GM19324 (cell line): Measurements from ENCODE around the gene YY1AP1.
A peak's percentile ranks its signal among the peaks of the same experiment; 100 is the strongest.
"Not testable (repeated sequence)": the region's sequence is repeated elsewhere in the genome, so short reads cannot be mapped to it uniquely, and the experiment has no call there.

ENCODE experiments used
- ATAC-seq: cut with Tn5 transposase; IDR thresholded peaks from one replicate; pipeline ENCODE4 v1.9.1; 2021; ENCODE audit warnings: mild to moderate bottlenecking, moderate library complexity; ENCODE audit not compliant: unreplicated experiment, low FRiP score

The YY1AP1 gene

DNA sequence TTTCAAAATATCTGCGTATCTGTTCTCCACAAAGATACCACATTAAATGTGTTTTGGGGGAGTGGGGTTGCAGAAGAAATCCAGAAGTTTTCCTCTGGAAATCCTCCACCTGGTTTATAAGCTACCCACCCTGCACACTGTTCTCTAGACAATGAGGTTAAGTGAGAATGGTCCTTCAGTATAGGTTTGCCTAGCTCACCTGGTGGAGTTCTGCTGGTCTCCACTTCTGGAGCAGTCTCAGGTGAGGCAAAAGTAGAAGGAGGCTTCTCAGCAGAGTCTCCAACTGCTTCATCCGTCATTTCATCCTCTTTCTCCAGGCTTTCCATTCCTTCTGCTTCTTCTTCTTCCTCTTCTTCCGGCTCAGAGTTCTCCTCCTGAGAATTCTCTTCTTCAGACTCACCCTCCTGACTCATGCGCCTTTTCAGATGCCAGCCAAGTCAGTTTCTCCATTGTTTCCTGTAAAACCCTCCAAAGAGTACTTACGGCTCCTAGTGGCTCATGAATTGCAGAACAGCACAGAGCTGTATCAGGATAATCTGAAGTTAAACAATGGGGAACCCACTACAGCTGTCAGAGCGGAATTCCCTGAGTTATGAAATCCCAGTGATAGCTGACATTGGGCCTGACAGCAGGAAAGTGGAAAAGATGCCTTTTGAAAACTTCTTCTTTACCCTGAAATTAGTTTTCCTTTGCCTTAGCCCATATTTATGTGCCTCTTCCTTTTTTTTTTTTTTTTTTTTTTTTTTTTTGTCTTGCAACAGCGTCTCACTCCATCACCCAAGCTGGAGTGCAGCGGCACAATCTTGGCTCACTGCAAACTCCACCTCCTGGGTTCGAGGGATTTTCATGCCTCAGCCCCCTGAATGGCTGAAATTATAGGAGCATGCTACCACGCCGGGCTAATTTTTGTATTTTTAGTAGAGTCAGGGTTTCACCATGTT lies 40.1 kb downstream of the YY1AP1 start:
- ATAC-seq, result no peak

DNA sequence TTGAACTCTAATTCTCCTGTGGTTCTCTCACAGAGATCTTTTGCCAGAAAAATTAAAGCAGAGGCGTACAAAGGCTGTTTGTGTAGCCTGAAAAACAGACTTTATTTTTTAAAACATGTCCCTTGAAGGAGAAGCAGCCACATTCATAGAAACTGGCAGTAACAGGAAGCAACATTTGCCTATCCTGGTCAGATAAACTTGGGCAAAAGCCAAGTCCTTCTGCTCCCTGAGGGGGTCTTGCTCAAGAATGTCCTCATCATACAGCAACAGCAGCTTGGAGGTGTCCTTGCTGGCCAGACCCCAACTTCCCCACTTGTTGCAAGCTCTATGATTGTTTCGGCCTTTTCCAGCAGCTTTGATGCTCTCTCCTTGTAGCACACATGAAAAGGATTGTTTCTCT lies 42.3 kb downstream of the YY1AP1 start:
- no peak for ATAC-seq

DNA sequence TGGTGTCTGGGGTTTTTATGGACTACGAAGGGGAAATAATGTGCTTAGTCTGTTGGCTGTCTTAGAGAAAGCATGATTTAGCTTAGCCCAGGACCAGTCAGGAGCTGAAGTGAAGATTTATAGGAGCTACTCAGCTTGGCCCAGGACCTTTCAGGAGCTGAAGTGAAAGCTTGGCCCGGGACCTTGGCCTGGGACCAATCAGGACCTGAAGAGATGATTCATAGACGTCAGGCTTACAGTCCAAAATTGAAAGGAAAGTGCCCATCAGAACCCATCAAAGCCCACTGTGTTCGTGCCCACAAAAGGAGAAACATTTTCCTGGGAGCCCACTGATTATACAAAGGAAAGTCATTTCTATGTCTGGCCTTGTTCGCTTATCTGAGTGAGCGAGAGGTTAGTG lies 42.9 kb downstream of the YY1AP1 start:
- no peak for ATAC-seq

DNA sequence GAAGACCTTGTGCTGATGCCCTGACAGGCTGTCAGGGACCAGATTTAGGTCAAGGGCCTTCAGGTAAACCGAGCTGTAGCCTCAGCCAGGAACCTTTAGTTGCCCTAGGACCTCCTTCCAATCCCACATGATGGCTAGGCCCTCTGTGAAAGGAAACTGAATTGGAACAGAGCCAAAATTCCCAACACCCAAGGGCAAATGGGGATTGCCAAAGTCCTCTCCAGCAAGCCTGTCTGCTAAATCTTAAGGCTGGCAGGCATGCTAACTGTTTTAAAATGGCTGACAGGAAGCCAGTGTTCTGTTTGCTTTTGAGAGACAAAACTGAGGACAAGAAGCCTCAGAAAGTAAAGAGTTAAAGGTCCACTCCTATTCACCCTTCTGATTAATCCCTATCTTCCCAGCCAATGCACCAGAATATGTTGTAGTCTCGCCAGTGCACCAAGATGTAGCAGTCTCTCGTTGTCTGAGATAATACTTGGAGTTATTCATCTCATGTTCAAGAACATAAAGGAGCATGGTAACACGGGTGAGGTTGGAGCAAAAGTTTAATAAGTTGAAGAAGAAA lies 43.5 kb downstream of the YY1AP1 start:
- ATAC-seq, result no peak

DNA sequence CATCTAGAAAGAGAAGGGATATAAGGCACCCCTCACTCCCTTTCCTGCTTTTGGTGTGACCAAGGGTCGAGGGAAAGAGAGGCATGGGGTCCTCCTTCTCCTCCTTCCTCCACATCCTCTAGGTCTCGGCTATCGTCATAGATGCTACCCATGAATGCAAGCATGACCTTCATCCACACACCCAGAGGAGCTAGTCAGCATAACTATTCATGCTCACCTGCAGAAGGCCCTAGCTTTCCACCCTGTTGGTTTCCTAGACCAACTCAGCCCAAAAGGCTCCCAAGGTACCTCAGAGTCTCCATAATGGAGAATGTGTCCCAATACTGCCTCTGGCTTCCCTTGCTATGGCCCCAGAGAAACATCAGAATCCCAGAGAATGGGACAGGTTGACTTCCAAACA lies 45.3 kb downstream of the YY1AP1 start:
- ATAC-seq, result no peak

DNA sequence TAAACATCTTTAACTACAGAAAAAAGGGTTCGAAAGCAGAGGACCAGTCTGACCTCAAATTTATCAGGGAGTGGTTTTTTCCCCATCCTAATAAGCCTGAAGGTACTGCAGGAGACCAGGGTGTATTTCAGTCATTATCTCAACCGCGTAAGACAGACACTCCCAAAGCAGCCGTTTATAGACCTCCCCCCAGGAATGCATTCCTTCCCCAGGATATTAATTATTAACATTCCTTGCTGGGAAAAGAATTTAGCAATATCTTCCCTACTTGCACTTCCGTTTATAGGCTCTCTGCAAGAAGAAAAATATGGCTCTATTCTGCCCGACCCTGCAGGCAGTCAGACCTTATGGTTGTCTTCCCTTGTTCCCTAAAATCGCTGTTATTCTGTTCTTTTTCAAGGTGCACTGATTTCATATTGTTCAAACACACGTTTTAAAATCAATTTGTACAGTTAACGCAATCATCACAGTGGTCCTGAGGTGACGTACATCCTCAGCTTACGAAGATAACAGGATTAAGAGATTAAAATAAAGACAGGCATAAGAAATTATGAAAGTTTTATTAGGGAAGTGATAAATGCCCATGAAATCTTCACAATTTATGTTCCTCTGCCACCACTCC lies 45.9 kb downstream of the YY1AP1 start:
- not testable (repeated sequence) for ATAC-seq

DNA sequence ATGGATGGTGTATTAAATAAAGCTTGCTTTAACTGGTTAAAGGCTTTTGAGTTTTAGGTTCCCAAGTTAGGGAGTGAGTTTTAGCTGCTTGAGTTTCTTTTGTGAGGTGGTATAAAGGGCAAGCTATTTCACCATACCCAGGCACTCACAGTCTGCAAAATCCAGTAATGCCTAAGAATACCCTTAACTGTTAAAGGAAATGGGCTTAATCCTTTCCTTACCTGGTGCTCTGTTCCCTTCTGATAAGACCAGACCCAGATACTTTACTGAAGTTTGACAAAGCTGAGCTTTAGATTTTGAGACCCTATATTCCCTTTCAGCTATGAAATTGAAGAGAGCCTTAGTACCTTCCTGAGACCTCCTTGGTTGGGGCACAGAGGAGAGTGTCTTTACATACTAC lies 48.2 kb downstream of the YY1AP1 start:
- no peak for ATAC-seq

DNA sequence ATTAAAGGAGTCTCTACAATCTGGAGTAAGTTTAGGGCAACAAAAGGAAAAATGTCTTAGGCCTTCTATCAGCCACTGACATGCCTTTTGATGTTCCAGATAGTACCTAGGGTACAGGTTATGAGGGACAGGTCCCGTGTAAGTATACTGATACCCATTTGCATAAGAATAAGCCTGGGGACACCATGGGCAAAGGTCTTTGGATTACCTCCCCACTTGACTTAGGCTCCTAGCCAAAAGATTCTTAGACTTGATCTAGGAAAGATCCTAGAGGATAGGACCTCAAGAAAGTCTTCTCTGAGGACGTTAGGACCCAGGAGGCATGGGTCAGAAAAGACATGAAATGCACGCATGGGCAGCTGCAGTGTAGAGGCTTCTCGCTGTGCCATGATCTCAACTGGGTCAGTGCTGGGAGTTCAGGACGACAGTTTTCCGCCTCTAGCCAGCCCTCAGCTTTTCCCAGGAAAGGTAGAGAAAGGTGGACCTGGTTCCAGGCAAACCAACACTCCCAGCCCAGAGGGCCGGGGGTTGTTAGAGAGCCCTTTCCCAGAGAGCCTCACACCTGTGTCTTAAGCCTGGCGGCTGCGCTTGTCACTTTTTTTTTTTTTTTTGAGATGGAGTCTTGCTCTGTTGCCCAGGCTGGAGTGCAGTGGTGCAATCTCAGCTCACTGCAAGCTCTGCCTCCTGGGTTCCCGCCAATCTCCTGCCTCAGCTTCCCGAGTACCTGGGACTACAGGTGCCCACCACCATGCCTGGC lies 52.0 kb downstream of the YY1AP1 start:
- ATAC-seq, result no peak

DNA sequence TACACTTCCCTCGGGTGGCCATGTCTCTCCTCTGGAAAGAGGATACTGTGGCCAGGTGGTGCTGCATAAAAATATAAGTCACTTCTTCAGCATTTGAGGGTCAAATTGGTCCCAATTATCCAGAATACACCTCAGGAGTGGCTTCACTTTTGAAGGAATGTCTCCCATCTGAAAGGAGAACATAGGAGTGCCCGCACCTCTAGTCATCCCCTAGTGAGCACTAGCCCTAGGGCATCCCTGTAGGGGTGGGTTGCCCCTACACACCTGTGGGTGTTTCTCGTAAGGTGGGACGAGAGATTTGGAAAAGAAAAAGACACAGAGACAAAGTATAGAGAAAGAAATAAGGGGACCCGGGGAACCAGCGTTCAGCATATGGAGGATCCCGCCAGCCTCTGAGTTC lies 62.1 kb downstream of the YY1AP1 start:
- not testable (repeated sequence) for ATAC-seq

DNA sequence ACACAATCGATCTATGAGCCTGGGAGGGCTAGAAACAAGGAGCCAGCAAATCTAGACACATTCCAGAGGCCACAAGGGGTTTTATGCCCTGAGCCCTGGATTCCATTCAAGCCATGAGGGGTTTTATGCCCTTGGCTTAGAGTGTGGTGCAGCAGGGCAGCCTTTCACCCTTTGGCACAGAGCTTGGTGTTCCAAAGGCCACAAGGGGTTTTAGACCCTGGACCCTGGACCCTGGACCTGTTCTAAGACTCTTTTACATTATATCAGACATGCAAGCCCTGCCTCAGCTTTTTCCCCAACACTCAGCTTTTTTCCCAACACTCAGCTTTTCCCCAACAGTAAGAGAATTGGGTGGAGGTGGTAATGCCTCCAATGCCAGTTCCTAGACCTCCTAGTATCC lies 65.2 kb downstream of the YY1AP1 start:
- ATAC-seq, result no peak

DNA sequence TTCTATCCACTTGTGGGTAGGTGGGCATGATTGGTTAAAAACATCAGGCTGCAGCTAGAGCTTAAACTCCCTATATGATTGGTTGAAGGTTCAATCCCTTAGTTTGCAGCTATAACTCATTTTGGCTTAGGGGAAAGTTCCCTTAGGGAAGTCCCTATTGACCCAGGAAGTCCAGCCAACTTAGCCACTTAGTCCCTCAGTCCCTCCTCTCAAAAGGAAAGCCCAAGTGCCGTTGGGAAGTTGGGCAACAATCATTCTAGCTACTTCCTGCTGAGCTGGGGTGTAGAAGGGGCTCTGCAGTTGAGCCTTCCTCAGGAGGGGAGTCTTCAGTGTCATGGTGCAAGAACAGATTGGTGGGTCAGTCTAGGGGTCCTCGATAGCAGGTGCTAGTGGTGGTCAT lies 66.4 kb downstream of the YY1AP1 start:
- no peak for ATAC-seq

DNA sequence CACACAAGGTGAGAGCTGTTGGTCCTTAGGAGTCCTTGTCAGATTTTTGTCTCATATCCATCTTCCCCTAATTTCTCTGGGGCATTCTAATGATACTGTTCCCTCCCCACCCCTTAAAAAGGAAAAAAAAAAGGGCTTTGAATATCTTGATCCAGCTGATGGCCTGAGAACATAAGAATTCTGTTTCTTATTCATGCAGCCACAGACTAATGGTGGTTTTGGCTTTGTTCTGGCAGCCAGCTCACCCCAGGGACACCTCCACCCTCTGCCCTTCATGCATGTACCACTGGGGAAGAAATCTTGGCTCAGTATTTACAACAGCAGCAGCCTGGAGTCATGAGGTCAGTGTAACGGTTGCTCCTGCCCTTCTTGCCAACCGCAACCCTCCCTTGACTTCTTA lies 75.3 kb downstream of the YY1AP1 start:
- not testable (repeated sequence) for ATAC-seq

DNA sequence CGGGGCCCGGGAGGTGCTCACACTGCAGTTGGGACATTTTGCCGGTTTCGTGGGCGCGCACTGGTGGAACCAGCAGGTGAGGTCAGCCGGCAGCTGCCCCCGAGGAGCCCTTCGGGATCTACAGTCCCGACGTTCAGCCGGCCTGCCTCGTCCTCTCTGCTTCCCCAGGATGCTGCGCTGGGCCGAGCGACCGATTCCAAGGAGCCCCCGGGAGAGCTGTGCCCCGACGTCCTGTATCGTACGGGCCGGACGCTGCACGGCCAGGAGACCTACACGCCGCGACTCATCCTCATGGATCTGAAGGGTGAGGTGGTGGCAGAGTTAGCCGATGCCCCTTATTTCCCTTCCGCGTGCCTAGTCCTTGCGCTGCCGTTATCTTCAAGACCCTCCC lies 78.3 kb downstream of the YY1AP1 start:
- peak; percentile 22 for ATAC-seq

DNA sequence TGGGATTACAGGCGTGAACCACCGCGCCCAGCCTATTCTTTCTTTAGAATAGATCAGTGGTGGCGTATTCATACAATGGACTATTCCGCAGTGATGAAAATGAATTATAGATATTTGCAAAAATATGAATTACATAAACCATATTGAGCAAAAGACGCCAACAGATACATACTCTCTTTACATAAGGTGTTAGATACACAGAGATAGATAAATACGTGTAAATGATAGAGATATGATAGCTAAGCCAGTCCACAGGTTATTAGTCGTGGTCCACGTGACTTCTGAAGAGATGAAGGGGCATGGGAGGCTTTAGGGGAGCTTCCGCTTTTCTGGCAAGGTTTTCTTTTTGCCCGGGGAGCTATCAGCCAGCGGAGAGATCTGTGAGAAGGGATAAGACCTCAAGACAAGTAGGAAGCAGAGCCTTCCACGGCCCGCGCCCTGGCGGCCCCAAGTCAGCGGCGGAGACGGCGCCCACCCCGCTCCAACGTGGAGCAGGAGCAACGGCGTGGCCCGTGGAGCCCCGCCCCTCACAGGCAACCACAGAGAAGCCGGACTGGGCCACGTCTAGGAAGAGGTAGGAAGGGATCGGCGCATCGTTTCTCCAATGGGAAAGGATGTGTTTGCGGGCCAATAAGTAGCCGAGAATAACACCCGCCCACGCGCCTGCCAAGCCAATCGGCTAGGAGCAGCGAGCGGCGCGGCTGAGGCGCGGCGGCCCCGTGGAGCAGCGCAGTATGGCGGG lies 78.9 kb downstream of the YY1AP1 start, which contains the start of gene MSTO1:
TSS of gene MSTO1 (plus strand) at position 704 of the 742 bp plus-strand sequence. CDS start at position 735, 31 bp downstream.
- ATAC-seq, result peak; percentile 90
